ENCODE data around the gene KLHL29.

DNA sequence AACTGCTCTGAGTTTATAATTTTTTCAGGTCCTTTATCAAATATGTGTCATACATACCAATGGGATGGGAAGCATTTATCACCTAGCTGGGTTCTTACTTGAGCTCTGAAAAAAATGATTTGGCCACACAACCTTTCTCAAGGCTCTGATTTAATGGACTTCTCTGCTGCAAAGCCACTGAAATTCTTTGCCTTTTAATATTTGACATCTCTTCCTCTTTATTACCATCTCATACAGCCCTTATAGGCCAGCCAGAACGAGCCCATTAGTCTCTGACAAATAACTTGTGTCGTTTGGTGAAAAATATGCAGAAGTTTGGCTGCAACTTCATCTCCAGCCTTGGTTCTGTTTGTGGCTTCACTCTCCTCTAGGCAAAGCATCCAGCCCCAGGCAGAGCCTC lies 292.9 kb downstream of the KLHL29 start:
- TF ChIP-seq, protein P1, sequence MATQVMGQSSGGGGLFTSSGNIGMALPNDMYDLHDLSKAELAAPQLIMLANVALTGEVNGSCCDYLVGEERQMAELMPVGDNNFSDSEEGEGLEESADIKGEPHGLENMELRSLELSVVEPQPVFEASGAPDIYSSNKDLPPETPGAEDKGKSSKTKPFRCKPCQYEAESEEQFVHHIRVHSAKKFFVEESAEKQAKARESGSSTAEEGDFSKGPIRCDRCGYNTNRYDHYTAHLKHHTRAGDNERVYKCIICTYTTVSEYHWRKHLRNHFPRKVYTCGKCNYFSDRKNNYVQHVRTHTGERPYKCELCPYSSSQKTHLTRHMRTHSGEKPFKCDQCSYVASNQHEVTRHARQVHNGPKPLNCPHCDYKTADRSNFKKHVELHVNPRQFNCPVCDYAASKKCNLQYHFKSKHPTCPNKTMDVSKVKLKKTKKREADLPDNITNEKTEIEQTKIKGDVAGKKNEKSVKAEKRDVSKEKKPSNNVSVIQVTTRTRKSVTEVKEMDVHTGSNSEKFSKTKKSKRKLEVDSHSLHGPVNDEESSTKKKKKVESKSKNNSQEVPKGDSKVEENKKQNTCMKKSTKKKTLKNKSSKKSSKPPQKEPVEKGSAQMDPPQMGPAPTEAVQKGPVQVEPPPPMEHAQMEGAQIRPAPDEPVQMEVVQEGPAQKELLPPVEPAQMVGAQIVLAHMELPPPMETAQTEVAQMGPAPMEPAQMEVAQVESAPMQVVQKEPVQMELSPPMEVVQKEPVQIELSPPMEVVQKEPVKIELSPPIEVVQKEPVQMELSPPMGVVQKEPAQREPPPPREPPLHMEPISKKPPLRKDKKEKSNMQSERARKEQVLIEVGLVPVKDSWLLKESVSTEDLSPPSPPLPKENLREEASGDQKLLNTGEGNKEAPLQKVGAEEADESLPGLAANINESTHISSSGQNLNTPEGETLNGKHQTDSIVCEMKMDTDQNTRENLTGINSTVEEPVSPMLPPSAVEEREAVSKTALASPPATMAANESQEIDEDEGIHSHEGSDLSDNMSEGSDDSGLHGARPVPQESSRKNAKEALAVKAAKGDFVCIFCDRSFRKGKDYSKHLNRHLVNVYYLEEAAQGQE (IDR thresholded peaks at IDR 0.05; ENCODE audit: insufficient read depth in 1 of 2, low read depth in 2 of 2, low read length in 2 of 2): no peak
- no peak for TF ChIP-seq POLR2AphosphoS5 (IDR thresholded peaks at IDR 0.05; ENCODE audit: low read depth, low read length)
